Activated T-cell treated with anti-CD3 and anti-CD28 coated beads for 48 hours (primary cell): ENCODE data around the gene CMYA5.
"Not testable (repeated sequence)": the region's sequence is repeated elsewhere in the genome, so short reads cannot be mapped to it uniquely, and the experiment has no call there.

Experiments
- DNase-seq: peaks from one replicate; pipeline ENCODE4 v3.0.0-alpha.2; 2020; ENCODE audit warnings: low read depth

CMYA5 gene

GRCh38 chr5:79703381-79703645 is 13.7 kb downstream of the CMYA5 start:
- no peak for DNase-seq

- DNase-seq = no peak
Measured at GRCh38 chr5:79704553-79704952, 14.9 kb downstream of the CMYA5 start.

- DNase-seq = no peak
Measured at GRCh38 chr5:79705632-79706031, 16.0 kb downstream of the CMYA5 start.

- DNase-seq = not testable (repeated sequence)
Measured at GRCh38 chr5:79706317-79706716, 16.7 kb downstream of the CMYA5 start.

DNA sequence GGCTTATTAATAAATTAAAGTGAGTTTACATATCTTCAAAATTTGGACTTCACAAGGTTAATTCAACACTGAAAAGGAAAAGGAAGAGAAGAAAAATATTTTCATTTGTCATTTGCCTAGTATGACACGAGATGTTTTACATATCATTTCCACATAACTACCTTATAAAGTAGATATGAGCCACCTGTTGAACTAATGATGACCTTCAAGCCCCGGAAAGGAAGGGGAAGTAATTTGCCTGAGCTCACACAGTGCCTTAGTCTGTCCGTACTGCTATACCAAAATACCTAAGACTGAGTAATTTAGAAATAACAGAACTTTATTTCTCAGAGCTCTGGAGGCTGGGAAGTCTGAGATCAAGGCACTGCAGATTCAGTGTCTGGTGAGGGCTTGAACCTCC is 17.9 kb downstream of the CMYA5 start:
- DNase-seq = no peak

GRCh38 chr5:79712741-79713140 is 23.1 kb downstream of the CMYA5 start:
- DNase-seq = no peak

DNA sequence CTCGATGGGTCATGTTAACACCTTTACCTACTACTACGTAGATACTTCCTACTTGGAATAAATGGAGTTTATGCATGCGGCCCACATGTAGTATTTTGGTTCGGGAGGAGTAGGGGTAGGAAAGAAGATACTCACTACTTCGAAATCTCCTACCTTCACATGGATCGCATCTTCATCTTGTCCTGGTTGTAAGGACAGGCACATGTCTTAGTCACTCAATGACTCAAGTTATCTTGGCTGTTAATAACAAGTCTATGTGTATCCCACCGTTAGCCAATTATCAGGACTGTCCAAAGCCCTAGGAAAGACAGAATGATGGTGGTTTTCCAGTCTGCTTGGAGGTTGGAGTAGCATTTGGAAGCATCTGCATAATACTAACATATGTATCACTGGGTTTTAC is 24.1 kb downstream of the CMYA5 start:
- DNase-seq = no peak

DNA sequence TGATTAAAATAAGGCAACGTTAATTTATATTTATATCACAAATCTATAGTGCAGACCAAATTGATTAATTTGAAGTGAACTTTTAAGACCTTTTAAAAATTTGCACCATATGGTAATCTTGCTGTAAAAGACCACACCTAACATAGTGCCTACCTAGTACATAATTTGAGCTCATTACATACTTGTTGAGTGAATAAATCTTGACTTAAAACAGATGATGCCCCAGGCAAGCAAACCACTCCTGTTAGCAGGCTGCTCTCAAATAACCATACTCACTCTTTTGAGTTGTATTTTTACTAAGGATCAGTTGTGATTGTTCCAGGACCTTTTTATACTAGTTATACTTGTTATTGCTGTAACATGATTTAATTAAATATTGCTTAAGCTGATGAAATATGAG is 27.2 kb downstream of the CMYA5 start:
- no peak for DNase-seq

GRCh38 chr5:79720096-79720495 is 30.5 kb downstream of the CMYA5 start:
- no peak for DNase-seq

DNA sequence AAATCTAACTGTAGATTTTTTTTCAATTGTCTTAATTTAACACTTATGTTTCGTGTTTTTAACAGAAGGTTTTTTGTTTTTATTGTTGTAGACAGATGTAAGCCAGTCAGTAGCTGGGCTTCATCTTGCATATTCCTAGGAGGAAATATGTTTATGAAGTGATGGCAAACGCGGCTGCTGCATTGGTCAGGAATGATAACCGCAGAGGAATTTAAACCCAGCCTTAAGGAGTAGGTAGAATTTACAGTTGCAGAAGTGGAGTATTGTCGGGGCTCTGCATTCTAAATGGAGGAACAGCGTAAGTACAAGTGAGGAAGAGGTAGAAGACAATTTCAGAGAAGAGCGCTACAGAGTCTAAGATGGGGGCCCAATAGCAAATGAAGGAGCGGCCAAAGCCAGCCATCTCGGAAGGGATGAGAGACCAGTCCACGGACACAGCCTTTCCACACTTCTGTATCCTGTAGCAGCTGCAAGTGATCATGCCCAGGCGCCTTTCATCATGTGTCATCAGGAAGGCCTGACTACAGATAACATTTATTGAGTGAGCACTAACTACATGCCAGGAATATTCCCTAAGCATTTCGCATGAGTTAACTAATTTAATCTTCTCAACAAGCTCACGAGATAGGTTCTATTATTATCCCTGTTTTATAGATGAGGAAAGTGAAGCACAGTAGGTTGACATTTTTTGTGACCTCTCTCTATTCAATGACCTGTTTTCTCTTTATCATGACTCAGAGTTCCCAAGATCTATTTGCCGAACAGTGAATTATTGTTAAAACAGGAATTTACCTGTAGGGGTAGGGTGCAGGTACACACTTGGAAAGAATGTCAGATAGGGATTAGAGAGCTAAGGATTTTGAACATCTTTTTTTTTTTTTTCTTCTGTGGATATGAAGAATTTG is 38.1 kb downstream of the CMYA5 start:
- no peak for DNase-seq

DNA sequence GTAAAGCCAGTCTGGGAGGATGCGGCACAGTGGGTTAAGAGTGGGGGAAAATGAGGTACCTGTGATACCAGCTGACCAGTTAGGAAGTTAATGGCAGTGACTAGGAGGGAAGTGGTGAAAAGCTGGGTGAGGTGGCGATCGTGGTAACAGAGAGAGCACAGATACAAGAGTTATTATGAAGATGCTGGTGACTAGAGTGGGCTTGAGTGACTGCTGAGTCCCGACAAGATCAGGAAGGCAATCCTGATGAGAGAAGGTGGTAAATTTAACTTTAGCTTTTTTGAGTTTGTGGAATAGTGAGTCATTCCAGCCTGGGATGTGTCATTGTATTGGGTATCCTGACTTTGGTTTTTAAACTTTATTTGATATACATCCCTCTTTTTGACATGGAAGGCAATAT is 38.8 kb downstream of the CMYA5 start:
- no peak for DNase-seq

DNA sequence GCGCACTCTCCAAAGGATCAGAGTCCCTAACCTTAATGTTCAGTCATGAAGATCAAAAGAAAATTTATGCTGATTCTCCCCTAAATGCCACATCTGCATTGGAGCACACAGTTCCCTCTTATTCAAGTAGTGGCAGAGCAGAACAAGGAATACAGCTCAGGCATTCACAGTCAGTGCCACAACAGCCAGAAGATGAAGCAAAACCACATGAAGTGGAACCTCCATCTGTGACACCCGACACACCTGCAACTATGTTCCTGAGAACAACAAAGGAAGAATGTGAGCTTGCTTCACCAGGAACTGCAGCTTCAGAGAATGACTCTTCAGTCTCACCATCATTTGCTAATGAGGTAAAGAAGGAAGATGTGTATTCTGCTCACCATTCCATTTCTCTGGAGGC is 40.0 kb downstream of the CMYA5 start:
- no peak for DNase-seq

- DNase-seq = no peak
Measured at GRCh38 chr5:79730564-79730963, 40.9 kb downstream of the CMYA5 start.

DNA sequence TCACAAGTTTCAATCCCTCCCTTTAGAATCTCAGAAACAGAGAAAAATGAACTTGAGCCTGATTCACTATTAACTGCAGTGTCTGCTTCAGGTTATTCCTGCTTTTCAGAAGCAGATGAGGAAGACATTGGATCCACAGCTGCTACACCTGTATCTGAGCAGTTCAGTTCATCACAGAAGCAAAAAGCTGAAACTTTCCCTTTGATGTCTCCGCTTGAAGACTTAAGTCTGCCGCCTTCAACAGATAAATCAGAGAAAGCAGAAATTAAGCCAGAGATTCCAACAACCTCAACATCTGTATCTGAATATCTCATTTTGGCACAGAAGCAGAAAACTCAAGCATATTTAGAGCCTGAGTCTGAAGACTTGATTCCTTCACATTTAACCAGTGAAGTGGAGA is 42.1 kb downstream of the CMYA5 start:
- no peak for DNase-seq

DNA sequence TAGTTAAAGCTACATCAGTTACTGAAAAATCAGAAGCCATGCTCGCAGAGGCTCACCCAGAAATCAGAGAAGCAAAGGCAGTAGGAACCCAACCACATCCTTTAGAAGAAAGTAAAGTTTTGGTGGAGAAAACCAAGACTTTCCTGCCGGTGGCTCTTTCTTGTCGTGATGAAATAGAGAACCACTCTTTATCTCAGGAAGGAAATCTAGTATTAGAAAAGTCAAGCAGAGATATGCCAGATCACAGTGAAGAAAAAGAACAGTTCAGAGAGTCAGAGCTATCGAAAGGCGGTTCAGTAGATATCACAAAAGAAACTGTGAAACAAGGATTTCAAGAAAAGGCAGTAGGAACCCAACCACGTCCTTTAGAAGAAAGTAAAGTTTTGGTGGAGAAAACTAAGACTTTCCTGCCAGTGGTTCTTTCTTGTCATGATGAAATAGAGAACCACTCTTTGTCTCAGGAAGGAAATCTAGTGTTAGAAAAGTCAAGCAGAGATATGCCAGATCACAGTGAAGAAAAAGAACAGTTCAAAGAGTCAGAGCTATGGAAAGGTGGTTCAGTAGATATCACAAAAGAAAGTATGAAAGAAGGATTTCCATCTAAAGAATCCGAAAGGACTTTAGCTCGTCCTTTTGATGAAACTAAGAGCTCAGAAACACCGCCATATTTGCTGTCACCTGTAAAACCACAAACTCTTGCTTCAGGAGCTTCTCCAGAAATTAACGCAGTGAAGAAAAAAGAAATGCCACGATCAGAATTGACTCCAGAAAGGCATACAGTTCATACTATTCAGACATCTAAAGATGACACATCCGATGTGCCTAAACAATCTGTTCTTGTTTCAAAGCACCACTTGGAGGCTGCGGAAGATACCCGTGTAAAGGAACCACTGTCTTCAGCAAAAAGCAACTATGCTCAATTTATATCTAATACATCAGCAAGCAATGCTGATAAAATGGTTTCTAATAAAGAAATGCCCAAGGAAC is 47.2 kb downstream of the CMYA5 start:
- DNase-seq = no peak

DNA sequence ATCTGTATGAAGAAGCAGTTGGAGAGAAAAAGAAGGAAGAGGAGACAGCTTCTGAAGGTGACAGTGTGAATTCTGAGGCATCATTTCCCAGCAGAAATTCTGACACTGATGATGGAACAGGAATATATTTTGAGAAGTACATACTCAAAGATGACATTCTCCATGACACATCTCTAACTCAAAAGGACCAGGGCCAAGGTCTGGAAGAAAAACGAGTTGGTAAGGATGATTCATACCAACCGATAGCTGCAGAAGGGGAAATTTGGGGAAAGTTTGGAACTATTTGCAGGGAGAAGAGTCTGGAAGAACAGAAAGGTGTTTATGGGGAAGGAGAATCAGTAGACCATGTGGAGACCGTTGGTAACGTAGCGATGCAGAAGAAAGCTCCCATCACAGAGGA is 48.7 kb downstream of the CMYA5 start:
- DNase-seq = no peak

GRCh38 chr5:79742549-79743136 is 53.0 kb downstream of the CMYA5 start:
- DNase-seq = no peak

DNA sequence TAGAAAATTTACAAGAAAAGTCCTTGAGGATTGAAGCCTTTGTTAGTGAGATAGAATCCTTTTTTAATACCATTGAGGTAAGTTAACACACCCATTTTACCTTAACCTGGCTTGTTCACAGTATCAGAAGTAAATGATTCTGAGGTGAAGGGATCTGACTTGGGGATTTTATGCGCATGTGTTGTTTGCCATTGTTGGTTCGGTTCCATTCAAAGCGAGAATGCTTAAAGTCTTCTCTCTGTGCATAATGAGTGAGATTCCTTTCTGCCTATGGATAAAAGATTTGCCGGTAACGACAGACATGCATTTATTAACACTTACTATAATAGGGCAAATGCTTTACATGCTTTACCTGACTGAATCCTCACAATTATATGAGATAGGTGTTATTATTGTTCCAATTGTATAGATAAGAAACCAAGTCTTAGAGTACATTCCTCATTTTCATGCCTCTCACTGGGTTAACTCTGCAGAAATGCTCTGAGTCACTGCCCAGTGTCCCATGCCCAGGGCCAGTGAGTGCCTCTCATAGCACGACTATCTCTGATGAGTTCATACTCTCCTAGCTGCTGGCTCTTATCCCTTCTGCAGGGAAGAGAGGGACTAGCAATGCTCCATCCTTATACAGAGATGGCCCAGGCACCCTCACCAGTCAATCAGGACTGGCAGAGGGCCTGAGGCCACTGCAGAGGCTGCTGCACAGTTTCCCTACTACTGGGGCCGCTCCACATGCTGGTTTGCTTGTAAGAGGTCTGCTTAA is 54.4 kb downstream of the CMYA5 start:
- no peak for DNase-seq

- DNase-seq = no peak
Measured at GRCh38 chr5:79745255-79745654, 55.6 kb downstream of the CMYA5 start.

GRCh38 chr5:79746642-79747569 is 57.3 kb downstream of the CMYA5 start:
- DNase-seq = no peak
